Muscle of back (tissue), 11 donors: Measurements from ENCODE around the gene RABGAP1L. TPM values are rescaled to one million over a fixed set of nuclear protein-coding genes. Genes with fewer than 3 reads are reported as not detected.
A peak's percentile ranks its signal among the peaks of the same experiment; 100 is the strongest.

Experiments used
- DNase-seq, 3 donors: peaks; one replicate each; pipeline versions ENCODE4 v3.0.0 to v3.0.0-alpha.2; 2013
- polyA plus RNA-seq, 10 donors: library from polyadenylated mRNA; unstranded; fragments of 120-200 nt; gene quantifications; one replicate each; pipeline ENCODE4 v1.2.1, GENCODE V29; 2013; ENCODE audit not compliant: insufficient read length in 10 of 10

The RABGAP1L gene
- polyA plus RNA-seq, 10 donors: 11.4 to 17.4 (median 14.3) TPM

- no peak for DNase-seq
Measured at GRCh38 chr1:174746024-174746808, 586.9 kb downstream of the RABGAP1L start.

- no peak for DNase-seq
Measured at GRCh38 chr1:174747613-174748012, 588.3 kb downstream of the RABGAP1L start.

GRCh38 chr1:174748586-174748985 is 589.3 kb downstream of the RABGAP1L start:
- DNase-seq: no peak

GRCh38 chr1:174753131-174753530 is 593.8 kb downstream of the RABGAP1L start:
- no peak for DNase-seq

- DNase-seq: peak; percentile 26 to 79 (median 70)
Measured at GRCh38 chr1:174761335-174761734, 602.0 kb downstream of the RABGAP1L start.

- peak in 2 of 3 donors; percentile 25 to 58 for DNase-seq
Measured at GRCh38 chr1:174761901-174762585, 602.7 kb downstream of the RABGAP1L start.

GRCh38 chr1:174764191-174764590 is 604.9 kb downstream of the RABGAP1L start:
- peak; percentile 62 to 92 (median 84) for DNase-seq

- DNase-seq: no peak
Measured at GRCh38 chr1:174766727-174767126, 607.4 kb downstream of the RABGAP1L start.

GRCh38 chr1:174768516-174768915 is 609.2 kb downstream of the RABGAP1L start:
- DNase-seq: no peak

GRCh38 chr1:174768949-174769348 is 609.6 kb downstream of the RABGAP1L start:
- DNase-seq: no peak

GRCh38 chr1:174769961-174770549 is 610.7 kb downstream of the RABGAP1L start:
- peak; percentile 59 to 74 (median 62) for DNase-seq

GRCh38 chr1:174775621-174776020 is 616.3 kb downstream of the RABGAP1L start:
- no peak for DNase-seq

GRCh38 chr1:174777262-174777661 is 617.9 kb downstream of the RABGAP1L start:
- no peak for DNase-seq

GRCh38 chr1:174785510-174785909 is 626.2 kb downstream of the RABGAP1L start:
- DNase-seq: no peak

- no peak for DNase-seq
Measured at GRCh38 chr1:174786358-174786757, 627.0 kb downstream of the RABGAP1L start.

GRCh38 chr1:174786760-174787159 is 627.4 kb downstream of the RABGAP1L start:
- no peak for DNase-seq

- peak in 1 of 3 donors; percentile 79 for DNase-seq
Measured at GRCh38 chr1:174788981-174789380, 629.7 kb downstream of the RABGAP1L start.

- peak in 1 of 3 donors; percentile 71 for DNase-seq
Measured at GRCh38 chr1:174789399-174789798, 630.1 kb downstream of the RABGAP1L start.

GRCh38 chr1:174791863-174792262 is 632.5 kb downstream of the RABGAP1L start:
- no peak for DNase-seq

GRCh38 chr1:174794861-174795260 is 635.5 kb downstream of the RABGAP1L start:
- no peak for DNase-seq

GRCh38 chr1:174795806-174796205 is 636.5 kb downstream of the RABGAP1L start:
- DNase-seq: no peak

GRCh38 chr1:174797398-174797797 is 638.1 kb downstream of the RABGAP1L start:
- no peak for DNase-seq

GRCh38 chr1:174799136-174799479 is 639.8 kb downstream of the RABGAP1L start:
- DNase-seq: no peak
